Measurements from ENCODE around the gene DPAGT1.
A peak's percentile ranks its signal among the peaks of the same experiment; 100 is the strongest.
"Not testable (repeated sequence)": the region's sequence is repeated elsewhere in the genome, so short reads cannot be mapped to it uniquely, and the experiment has no call there.

Gene DPAGT1

GRCh38 chr11:119093942-119094815 is 7.5 kb downstream of the DPAGT1 start:
- no peak for DNase-seq (ENCODE audit: low spot score)

- DNase-seq (ENCODE audit: low spot score): no peak
Observed at GRCh38 chr11:119092880-119093842, 8.5 kb downstream of the DPAGT1 start.

DNA sequence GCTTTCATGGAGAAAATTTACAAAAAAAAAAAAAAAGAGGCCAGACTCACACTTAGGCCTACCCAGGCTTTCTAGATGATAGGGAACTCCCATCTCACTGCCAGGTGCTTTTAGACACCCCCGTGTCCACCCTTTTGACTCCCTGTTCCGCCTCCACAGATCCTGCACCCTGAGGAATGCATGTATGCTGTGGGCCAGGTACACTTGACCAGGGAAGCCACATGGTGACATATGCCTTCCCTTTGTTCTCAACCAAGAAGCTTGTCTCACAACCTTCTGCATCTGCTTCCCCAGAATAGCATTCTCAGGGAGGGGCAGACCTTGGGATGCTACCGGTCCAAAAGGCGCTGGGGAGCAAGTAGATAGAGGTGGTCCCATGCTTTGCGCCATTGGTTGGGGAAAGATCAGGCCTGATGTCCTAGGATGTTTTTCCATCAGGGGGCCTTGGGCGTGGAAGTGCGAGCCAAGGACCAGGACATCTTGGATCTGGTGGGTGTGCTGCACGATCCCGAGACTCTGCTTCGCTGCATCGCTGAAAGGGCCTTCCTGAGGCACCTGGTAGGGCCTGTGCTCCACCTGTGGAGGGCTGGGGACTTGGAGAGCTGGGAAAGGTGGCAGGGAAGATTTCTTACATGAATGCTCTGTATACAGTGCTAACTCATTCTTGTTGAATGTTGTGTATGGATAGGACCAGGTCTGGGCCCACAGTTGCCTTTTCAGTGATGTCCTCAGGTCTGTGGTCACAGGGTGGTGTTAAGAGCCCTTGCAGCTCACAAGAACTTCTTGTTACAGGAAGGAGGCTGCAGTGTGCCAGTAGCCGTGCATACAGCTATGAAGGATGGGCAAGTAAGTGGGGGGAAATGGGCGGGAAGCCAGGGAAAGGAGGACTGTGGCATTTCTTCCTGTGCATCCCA is 9.4 kb downstream of the DPAGT1 start:
- DNase-seq (ENCODE audit: low spot score): no peak

- DNase-seq (ENCODE audit: low spot score): no peak
Observed at GRCh38 chr11:119091178-119091577, 10.5 kb downstream of the DPAGT1 start.

GRCh38 chr11:119089319-119089718 is 12.3 kb downstream of the DPAGT1 start:
- no peak for DNase-seq (ENCODE audit: low spot score)

- DNase-seq (ENCODE audit: low spot score): no peak
Observed at GRCh38 chr11:119088406-119088805, 13.2 kb downstream of the DPAGT1 start.

GRCh38 chr11:119087747-119088241 is 13.9 kb downstream of the DPAGT1 start:
- DNase-seq (ENCODE audit: low spot score): no peak

GRCh38 chr11:119087123-119087522 is 14.5 kb downstream of the DPAGT1 start:
- no peak for DNase-seq (ENCODE audit: low spot score)

GRCh38 chr11:119085437-119085847 is 16.2 kb downstream of the DPAGT1 start:
- DNase-seq (ENCODE audit: low spot score): no peak

- DNase-seq (ENCODE audit: low spot score): peak; percentile 83
Observed at GRCh38 chr11:119084663-119085436, 16.8 kb downstream of the DPAGT1 start, which contains the start of gene HMBS. Gene HMBS (plus strand): TSS chr11:119084881. CDS start chr11:119085034, 153 bp downstream.

DNA sequence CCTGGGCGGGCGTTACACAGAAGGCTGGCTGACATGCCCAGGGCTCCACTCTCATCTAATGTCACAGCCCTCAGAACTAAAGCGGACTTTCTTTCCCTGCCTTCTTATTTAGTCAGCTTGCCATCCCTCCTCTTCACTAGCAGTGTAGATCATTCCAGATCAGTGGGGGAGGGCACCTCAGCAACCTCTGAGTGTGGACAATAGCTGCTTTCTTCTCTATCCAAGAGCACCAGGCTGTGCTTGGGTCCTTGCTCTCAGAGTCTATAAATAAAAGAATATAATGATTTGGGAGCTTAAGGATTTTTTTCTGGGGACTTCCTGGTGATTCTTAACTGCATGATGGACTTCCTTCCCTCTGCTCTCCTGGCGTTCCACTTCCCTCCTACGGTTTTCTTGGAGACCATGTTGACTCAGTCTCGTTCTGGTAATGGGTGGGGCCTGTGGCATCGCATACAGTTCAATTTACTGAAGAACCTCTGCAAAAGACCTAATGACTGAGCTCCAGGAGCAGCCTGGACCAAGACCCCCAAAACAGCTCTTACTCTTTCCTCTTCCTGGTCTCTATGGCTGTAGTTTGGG is 19.9 kb downstream of the DPAGT1 start:
- DNase-seq (ENCODE audit: low spot score): no peak

DNA sequence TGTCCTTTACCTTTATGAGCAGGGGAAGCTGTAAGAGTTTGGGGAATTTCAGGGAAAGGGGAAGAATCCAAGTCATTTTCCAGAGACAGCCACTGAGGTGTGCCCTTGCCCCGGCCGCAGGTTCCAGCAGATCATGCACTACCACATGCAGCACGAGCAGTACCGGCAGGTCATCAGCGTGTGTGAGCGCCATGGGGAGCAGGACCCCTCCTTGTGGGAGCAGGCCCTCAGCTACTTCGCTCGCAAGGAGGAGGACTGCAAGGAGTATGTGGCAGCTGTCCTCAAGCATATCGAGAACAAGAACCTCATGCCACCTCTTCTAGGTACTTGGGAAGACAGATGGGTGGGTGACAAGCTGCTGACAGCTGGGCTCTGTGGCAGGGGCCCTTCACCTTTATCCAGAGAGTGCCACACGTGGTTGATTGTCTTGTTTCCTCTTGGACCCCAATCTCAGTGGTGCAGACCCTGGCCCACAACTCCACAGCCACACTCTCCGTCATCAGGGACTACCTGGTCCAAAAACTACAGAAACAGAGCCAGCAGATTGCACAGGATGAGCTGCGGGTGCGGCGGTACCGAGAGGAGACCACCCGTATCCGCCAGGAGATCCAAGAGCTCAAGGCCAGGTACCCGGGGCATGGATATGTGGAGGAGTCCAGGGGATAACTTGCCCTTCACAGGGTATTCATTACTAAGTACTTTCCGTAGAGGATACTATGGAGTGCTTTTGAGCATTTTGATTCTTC is 22.8 kb downstream of the DPAGT1 start:
- DNase-seq (ENCODE audit: low spot score): no peak

DNA sequence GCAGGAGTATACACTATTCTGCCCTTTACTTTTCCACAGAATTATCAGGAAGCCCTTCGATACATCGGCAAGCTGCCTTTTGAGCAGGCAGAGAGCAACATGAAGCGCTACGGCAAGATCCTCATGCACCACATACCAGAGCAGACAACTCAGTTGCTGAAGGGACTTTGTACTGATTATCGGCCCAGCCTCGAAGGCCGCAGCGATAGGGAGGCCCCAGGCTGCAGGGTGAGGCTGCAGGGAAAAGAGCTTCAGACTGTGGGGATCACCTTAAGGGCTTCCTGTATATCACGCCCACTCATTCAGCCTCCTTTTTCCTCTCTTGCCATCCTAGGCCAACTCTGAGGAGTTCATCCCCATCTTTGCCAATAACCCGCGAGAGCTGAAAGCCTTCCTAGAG is 23.8 kb downstream of the DPAGT1 start:
- DNase-seq (ENCODE audit: low spot score): no peak

- DNase-seq (ENCODE audit: low spot score): peak; percentile 94
Observed at GRCh38 chr11:119067371-119068222, 34.1 kb downstream of the DPAGT1 start, which contains the start of gene VPS11. Gene VPS11 (plus strand): TSS chr11:119067818. CDS start chr11:119067824, 6 bp downstream.

DNA sequence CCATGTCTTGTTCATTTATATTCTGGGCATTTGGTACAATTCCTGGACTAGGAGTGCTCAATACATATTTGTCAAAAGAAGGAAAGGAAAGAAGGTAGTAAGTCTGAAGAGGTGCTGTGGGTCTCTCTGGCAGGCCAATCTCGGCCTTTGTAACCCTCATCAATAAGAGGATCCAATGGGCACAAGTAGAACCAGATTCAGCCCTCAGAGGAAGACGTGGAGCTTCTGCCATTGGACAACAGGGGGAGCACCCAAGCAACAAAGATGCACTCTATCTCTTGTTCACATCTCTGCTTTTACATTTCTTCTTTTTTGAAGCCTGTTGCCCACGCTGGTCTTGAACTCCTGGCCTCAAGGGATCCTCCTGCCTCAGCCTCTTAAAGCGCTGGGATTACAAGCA is 36.3 kb downstream of the DPAGT1 start:
- DNase-seq (ENCODE audit: low spot score): no peak

GRCh38 chr11:119062779-119063178 is 38.9 kb downstream of the DPAGT1 start:
- no peak for DNase-seq (ENCODE audit: low spot score)

DNA sequence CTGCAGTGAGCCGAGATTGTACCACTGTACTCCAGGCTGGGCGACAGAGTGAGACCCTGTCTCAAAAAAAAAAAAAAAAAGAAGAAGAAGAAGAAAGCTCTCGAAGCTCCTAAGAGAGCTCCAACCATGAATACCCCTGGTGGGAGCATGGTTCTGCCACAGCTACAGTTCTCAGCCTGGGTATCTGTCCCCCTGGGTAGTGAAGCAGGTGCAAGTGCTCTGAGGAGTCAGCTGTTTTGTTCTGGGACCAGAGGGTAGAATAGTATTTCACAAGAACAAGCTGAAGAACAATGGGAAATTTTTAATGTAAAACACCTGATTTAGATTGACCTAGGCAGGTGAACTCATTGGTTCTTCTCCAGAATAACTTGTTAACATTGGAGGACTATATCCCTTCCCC is 40.4 kb downstream of the DPAGT1 start:
- DNase-seq (ENCODE audit: low spot score): no peak

GRCh38 chr11:119059128-119059527 is 42.5 kb downstream of the DPAGT1 start:
- DNase-seq (ENCODE audit: low spot score): not testable (repeated sequence)

Data from kidney capillary endothelial cell (primary cell).